ENCODE data around the gene ECT2.

- no peak for TF ChIP-seq CTCF (IDR thresholded peaks at IDR 0.05 in 4 of 5, conservative IDR thresholded peaks at IDR 0.05 in 1 of 5)
- no peak for TF ChIP-seq POLR2A (IDR thresholded peaks at IDR 0.05)
These were observed 62.9 kb downstream of the ECT2 start for GRCh38 chr3:172813462-172813861.
